Posterior vena cava (tissue), 2 donors: ENCODE measurements around the gene ATP9A. TPM values are rescaled to one million over a fixed set of nuclear protein-coding genes. Genes with fewer than 3 reads are reported as not detected.
"Not testable (repeated sequence)": the region's sequence is repeated elsewhere in the genome, so short reads cannot be mapped to it uniquely, and the experiment has no call there.

ENCODE experiments used
- DNase-seq: peaks from one replicate; pipeline ENCODE4 v3.0.0-alpha.2; 2020; ENCODE audit warnings: low spot score
- intact Hi-C, 2 donors: fragments of 100-400 bp; cut with DNase I; formaldehyde crosslinking; loops; one replicate each; pipeline versions ENCODE4 v1.14.1 to v1.14.2; 2022 to 2023
- total RNA-seq, 2 donors: library from RNA; stranded (reverse); fragmentation: NEBNext Ultra II Directional; extraction: Animal tissue kit (Norgen Biotek cat#: 25700); gene quantifications; one replicate each; pipeline ENCODE4 v1.2.1, GENCODE V29; 2021
- donor health status: DM: yes; HTN: yes; CAD: no.
- donor health status: DM: yes; HTN: yes; CAD: no.

ATP9A gene
- total RNA-seq, 2 donors from 2014 or later = 36.6 to 61.2 TPM

GRCh38 chr20:51651921-51652549 is 116.2 kb downstream of the ATP9A start:
- DNase-seq = peak; percentile 32
- intact Hi-C loops = no loop called here

DNA sequence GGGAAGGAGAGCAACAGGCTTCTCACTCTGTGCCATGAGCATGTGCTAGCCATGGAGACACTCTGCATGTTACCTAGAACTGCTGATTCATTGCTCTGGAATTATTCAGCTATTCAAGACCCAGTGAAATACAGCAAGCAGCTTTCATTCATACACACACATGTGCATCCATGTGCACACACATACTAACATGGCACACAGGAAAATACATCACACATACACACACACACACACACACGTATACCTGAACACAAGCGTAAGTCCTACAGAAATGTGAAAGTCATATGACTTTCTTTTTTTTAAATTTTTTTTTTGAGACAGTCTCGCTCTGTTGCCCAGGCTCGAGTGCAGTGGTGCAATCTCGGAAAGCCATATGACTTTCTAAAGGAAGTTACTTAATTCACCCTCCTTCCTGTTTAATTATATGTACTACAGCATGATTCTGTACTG is 117.5 kb downstream of the ATP9A start:
- DNase-seq = peak; percentile 13
- intact Hi-C loops = no loop called here

GRCh38 chr20:51648571-51648947 is 119.6 kb downstream of the ATP9A start:
- DNase-seq = peak; percentile 10
- intact Hi-C loops = no loop called here

DNA sequence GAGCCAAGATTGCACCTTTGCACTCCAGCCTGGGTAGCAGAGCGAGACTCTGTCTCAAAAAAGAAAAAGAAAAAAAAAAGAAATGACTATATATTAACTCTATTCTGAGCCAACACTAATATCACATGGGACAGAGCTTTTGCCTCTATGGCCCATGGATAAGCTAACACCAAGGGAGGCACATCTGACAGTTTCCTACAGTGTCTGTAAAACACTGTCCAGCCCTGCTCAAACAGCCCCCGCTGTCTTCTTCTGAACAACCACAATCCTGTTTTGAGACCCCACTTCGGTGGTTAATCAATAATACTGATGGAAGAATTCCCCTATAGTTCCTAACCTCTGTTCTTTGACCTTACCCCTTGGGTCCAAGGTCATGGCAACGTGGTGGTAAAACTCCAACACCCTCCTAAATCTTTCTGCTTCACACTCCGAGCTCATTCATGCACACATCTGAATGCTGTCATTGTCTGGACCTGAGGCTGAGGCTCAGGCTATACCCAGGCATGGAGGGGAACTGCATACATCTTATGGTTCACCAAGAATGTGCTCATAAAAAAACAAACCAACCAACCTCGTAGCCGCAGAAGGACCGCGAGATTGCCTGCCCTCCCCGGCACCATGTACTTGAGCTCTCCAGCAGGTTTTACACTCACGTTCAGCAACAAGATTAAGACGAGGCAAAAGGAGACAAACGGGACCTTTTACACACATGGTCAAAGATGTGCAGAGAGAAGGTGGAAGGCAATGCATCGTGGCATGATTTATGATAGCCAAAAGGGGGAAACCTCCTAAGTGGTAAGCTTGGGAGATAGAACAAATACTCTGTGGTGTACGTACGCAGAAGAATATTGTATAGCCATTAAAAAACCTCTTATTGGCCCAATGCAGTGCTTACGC is 120.3 kb downstream of the ATP9A start:
- intact Hi-C loops = no loop called here
- peak; percentile 35 for DNase-seq

DNA sequence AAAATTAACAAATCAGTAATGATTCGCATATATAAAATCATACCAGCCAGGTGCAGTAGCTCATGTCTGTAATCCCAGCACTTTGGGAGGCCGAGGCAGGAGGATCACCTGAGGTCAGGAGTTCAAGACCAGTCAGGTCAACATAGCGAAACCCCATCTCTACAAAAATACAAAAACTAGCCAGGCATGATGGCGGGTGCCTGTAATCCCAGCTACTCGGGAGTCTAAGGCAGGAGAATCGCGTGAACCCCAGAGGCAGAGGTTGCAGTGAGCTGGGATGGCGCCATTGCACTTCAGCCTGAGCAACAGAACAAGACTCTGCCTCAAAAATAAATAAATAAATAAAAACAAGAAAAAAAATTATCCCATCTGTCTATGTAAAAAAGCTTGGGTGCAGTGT is 124.4 kb downstream of the ATP9A start:
- intact Hi-C loops, DNase-seq: not testable (repeated sequence)

GRCh38 chr20:51643390-51643789 is 124.8 kb downstream of the ATP9A start:
- no peak for DNase-seq
- intact Hi-C loops = no loop called here

GRCh38 chr20:51641866-51642265 is 126.3 kb downstream of the ATP9A start:
- DNase-seq = no peak
- intact Hi-C loops = no loop called here

DNA sequence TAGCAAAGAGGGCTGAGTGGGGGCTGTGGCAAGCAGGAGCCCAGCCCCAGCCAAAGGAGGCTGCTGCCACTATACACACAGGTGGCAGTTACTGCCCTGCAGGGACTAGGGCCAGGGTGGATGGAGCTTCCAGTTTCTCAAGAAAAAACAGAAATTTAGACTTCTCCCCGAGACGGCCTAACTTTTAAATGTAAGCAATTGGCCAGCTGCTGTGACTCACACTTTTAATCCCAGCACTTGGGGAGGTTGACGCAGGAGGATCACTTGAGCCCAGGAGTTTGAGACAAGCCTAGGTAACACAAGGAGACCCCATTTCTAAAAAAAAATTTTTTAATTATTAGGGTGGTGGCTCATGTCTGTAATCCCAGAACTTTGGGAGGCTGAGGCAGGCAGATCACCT is 127.4 kb downstream of the ATP9A start:
- intact Hi-C loops = no loop called here
- DNase-seq = no peak

DNA sequence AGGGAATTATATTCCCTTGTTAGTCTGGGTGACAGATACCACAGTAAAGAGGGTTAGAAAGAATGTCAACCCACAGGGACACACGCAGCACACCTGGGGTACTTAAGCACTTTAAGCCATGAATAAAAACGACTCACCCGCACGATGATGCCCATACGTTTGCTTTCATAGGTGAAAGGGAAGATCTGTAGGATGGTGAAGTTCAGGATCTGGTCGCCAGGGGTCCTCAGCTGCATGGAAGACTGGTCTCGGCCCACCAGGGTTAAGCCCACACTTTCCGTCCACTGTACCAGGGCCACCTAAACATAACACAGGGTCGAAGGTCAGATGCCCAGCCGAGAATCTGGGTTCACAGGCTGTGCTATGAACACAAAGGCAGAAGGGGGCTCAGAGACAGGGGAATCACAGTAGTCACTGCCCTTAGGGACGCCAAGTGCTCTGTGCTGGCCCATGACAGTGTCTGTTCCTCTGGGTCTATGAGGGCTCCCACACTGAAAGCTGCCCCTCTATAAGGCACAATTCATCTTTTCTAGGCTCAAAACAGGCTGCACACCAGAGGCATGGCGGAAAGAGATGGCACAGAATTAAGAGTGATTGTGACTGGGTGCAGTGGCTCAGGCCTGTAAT is 128.9 kb downstream of the ATP9A start:
- intact Hi-C loops = no loop called here
- DNase-seq = peak; percentile 87

GRCh38 chr20:51637241-51637640 is 130.9 kb downstream of the ATP9A start:
- intact Hi-C loops = no loop called here
- DNase-seq = no peak

DNA sequence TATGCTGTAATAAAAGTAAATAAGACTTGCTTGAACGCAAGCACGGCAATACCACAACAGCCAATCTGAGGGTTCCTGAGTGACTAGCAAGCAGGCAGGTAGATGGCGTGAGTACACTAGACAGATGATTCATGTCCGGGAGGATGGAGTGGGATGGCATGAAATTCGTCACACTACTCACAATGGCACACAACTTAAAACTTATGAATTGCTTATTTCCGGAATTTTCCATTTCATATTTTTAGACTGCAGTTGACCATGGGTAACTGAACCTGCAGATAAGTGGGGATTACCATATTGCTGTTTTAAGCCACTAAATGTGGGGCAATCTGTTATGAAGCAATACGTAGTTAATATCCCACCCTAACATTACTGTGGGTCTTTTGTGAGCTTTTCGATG is 132.1 kb downstream of the ATP9A start:
- intact Hi-C loops = no loop called here
- no peak for DNase-seq

- intact Hi-C loops = no loop called here
- DNase-seq = no peak
These were observed 132.5 kb downstream of the ATP9A start for GRCh38 chr20:51635680-51636079.

DNA sequence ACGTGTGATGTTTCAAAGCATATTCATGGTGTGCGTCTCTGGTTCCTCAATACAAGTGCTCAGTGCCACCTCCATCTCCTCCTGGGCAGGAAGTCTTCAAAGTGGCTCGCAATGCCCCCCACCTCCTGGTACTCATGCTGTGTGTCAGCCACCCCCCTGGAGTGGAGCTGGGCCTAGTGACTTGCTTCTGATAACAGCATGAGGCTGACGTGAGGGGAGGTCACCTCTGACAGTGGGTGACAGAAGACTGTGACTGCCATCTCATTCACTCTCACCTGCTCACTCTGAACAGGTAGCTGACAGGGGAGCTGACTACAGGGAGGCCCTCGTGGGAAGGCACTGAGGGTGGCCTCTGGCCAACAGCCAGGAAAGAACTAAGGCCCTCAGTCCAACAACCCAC is 133.3 kb downstream of the ATP9A start:
- DNase-seq = peak; percentile 71
- intact Hi-C loops = no loop called here

- peak; percentile 35 for DNase-seq
- intact Hi-C loops = no loop called here
These were observed 133.9 kb downstream of the ATP9A start for GRCh38 chr20:51634257-51634656.

DNA sequence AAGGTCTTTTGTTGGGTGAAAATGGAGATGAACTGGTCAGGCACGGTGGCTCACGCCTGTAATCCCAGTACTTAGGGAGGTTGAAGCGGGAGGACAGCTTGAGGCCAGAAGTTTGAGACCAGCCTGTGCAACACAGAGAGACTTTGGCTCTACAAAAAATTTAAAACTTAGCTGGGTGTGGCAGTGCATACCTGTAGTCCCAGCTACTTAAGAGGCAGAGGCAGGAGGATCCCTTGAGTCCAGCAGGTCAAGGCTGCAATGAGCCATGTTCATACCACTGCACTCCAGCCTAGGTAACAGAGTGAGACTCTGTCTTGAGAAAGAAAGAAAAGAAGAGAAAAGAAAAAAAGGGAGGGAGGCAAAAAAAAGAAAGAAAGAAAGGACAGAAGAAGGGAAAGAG is 134.8 kb downstream of the ATP9A start:
- DNase-seq = peak; percentile 11
- intact Hi-C loops = no loop called here

GRCh38 chr20:51631953-51632352 is 136.2 kb downstream of the ATP9A start:
- intact Hi-C loops = no loop called here
- no peak for DNase-seq

- DNase-seq = peak; percentile 84
- intact Hi-C loops = no loop called here
These were observed 136.9 kb downstream of the ATP9A start for GRCh38 chr20:51631011-51631950.

- intact Hi-C loops = no loop called here
These were observed 138.7 kb downstream of the ATP9A start for GRCh38 chr20:51629399-51630058.

More at GRCh38 chr20:51629399-51630058, 138.7 kb downstream of the ATP9A start:
- DNase-seq = peak; percentile 22
